Lower lobe of right lung (tissue), 2 donors: Measurements from ENCODE around the gene PCYT1A. TPM values are rescaled to one million over a fixed set of nuclear protein-coding genes. Genes with fewer than 3 reads are reported as not detected.
A peak's percentile ranks its signal among the peaks of the same experiment; 100 is the strongest.

ENCODE experiments used
- ATAC-seq, 2 donors: fragments of 200-7000 bp; cut with Tn5 transposase; one replicate each; pipeline ENCODE4 v1.9.1; 2020 to 2022; ENCODE audit warnings: mild to moderate bottlenecking in 2 of 2, moderate library complexity in 2 of 2
- DNase-seq: peaks from one replicate; pipeline ENCODE4 v3.0.0-alpha.2; 2020
- H3K27ac ChIP-seq: fragments of 200-600 bp; one replicate; pipeline ENCODE4 v1.8.0; 2022
- H3K27me3 ChIP-seq: fragments of 200-600 bp; one replicate; pipeline ENCODE4 v1.8.0; 2022; ENCODE audit warnings: low read depth
- H3K36me3 ChIP-seq: fragments of 200-600 bp; one replicate; pipeline ENCODE4 v1.8.0; 2022; ENCODE audit warnings: mild to moderate bottlenecking
- H3K4me1 ChIP-seq: fragments of 200-600 bp; one replicate; pipeline ENCODE4 v1.8.0; 2022
- H3K4me3 ChIP-seq: fragments of 200-600 bp; one replicate; pipeline ENCODE4 v1.8.0; 2022; ENCODE audit warnings: mild to moderate bottlenecking
- H3K9me3 ChIP-seq: fragments of 200-600 bp; one replicate; pipeline ENCODE4 v1.8.0; 2022
- intact Hi-C: fragments of 100-400 bp; cut with DNase I; formaldehyde crosslinking; loops from one replicate; pipeline ENCODE4 v1.11.0; 2022
- total RNA-seq: library from RNA; stranded (reverse); fragmentation: NEBNext Ultra II Directional; extraction: Animal tissue kit (Norgen Biotek cat#: 25700); gene quantifications from one replicate; pipeline ENCODE4 v1.2.1, GENCODE V29; 2021
- TF ChIP-seq, protein P1 (sequence below): fragments of 200-600 bp; IDR thresholded peaks from one replicate; pipeline ENCODE4 v1.8.0; 2022; ENCODE audit warnings: antibody characterized with exemption, mild to moderate bottlenecking
- donor health status: DM: no; HTN: yes; CAD: no; lungs with severe emphysema.

PCYT1A gene
- total RNA-seq, 1 donor from 2014 or later, result 56.1 TPM

DNA sequence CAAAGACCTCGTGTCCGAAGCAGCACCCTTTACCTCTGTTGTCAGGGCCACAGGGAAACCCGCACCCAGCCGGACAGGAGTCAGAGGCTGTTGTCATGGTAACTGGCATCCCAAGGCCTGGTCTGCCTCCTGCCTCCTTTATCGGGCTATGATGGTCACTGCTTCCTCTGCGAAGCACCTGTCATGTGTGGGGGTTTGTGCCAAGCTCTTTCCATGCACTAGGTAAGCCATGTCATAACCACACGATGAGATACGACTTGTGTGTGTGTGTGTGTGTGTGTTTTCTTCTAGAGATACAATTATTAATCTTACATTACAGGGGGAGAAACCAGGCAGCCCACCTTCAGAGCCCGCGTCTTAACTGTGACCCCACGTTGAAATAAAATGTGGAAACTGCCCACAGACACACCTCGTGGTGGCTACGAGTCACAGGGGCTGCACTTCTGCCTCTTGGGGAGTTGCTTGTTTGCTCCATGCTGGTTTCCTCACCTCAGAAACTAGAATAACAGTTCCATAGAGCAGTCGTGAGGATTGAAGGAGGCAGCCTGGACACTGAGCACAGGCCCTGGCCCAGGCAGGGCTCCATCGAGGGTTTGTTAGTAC lies 94.3 kb downstream of the PCYT1A start:
- TF ChIP-seq, protein P1, sequence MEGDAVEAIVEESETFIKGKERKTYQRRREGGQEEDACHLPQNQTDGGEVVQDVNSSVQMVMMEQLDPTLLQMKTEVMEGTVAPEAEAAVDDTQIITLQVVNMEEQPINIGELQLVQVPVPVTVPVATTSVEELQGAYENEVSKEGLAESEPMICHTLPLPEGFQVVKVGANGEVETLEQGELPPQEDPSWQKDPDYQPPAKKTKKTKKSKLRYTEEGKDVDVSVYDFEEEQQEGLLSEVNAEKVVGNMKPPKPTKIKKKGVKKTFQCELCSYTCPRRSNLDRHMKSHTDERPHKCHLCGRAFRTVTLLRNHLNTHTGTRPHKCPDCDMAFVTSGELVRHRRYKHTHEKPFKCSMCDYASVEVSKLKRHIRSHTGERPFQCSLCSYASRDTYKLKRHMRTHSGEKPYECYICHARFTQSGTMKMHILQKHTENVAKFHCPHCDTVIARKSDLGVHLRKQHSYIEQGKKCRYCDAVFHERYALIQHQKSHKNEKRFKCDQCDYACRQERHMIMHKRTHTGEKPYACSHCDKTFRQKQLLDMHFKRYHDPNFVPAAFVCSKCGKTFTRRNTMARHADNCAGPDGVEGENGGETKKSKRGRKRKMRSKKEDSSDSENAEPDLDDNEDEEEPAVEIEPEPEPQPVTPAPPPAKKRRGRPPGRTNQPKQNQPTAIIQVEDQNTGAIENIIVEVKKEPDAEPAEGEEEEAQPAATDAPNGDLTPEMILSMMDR, result no peak
- no peaks in the 10 kb centered on the region for H3K9me3 ChIP-seq
- ATAC-seq, result peak; percentile 1 to 15
- DNase-seq, result no peak
- H3K27ac ChIP-seq, result peak overlapping the region; percentile 83
- no peaks in the 10 kb centered on the region for H3K27me3 ChIP-seq
- peaks cover 27% of the 10 kb centered on the region for H3K4me1 ChIP-seq
- H3K4me3 ChIP-seq, result no peak overlapping the region
- H3K36me3 ChIP-seq, result no peaks in the 10 kb centered on the region
- intact Hi-C loops, result no loop called here

DNA sequence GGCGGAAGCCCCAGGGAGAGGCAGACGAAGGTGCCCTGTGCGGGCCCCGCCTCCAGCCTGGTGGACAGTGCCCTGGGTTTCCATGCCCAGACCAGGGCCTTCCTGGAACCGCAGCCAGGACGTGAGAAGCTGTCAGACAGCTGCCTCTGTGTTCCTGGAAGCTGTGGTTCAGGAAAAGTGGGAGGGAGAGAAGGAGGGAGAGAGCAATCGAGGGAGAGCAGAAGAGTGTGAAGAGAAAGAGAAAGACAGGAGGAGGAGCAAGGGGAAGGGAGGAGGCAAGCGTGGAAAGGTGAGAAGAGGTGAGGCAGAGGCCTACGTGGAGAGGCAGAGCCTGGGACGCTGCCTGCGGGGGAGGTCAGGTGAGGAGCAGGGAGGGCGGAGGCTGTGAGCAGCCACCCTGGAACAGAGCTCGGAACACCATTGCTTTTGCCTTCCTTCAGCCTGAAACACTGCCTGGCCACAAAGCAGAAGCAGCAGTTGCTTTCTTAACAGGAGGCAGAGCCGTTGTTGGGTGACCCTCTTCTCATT lies 94.9 kb downstream of the PCYT1A start:
- no peak for DNase-seq
- H3K4me1 ChIP-seq, result peaks cover 27% of the 10 kb centered on the region
- H3K36me3 ChIP-seq, result no peaks in the 10 kb centered on the region
- ATAC-seq, result peak; percentile 16 to 31
- intact Hi-C loops, result no loop called here
- peak overlapping the region; percentile 83 for H3K27ac ChIP-seq
- H3K4me3 ChIP-seq, result no peak overlapping the region
- no peaks in the 10 kb centered on the region for H3K27me3 ChIP-seq
- TF ChIP-seq, protein P1, result no peak
- no peaks in the 10 kb centered on the region for H3K9me3 ChIP-seq

DNA sequence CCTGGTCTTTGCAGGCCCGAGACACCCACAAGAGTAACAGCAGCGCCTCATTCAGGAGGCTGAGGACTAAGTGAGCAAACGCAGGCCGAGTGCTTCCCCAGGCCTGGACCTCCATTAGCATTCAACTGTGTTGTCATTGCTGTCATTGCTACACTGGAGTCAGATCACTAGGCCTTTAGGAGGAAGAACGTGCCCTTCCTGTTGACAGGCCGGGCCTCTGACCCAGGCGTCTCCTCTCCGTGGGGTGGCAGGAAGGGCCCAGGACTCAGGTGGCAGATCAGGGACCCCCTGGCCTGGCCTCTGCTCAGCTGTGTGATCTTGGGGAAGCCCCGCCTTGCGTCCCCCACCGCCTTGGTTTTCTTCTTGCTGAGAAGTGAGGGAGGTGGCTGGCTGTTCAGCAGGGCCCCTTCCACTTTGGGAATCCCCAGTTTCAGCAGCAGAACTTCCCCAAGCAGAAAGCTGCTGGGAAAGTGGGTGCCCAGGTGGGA lies 95.4 kb downstream of the PCYT1A start:
- peak; percentile 34 to 58 for ATAC-seq

DNA sequence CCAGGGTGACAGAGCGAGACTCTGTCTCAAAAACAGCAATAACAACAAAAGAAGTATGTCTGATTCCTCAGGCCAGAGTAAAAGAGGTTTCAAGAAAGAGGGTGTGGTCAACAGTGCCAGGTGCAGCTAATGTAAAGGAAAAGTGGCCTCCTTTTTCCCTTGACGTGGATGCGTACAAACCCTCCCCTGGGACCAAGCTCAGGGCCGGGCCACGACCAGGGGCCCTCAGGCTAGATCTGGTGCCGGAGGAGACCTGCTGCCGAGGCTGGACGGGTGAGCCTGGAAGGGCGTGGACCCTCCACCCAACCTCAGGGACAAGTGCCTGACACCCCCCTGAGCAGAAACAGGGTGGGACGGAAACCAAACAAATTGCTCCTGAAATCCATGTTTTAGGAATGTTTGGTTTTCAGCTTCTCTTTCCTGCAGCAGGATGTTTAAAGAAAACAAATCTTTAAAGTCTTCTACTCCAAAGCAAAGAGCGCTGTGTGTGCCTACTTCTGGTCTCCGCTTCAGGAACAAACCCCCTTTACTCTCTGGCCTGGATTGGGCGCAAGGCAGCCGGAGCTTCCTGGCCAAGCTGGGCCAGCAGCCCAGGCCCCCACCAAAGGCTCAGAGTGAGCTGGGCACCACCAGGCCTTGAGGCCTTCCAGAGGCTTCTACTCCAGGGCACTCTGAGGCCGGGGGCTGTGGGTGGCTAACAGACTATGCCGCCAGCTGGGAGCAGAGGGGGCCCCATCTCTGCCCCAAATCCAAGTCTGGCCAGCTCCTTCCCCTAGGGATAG lies 97.8 kb downstream of the PCYT1A start:
- ATAC-seq, result no peak
- intact Hi-C loops, result no loop called here

More for the DNA sequence above, 95.4 kb downstream of the PCYT1A start:
- H3K27ac ChIP-seq, result peak overlapping the region; percentile 83
- TF ChIP-seq, protein P1, result no peak
- no peaks in the 10 kb centered on the region for H3K27me3 ChIP-seq
- H3K4me3 ChIP-seq, result no peak overlapping the region
- peaks cover 27% of the 10 kb centered on the region for H3K4me1 ChIP-seq
- peak; percentile 68 for DNase-seq
- no peaks in the 10 kb centered on the region for H3K36me3 ChIP-seq
- intact Hi-C loops, result no loop called here
- H3K9me3 ChIP-seq, result no peaks in the 10 kb centered on the region

More for the DNA sequence above, 97.8 kb downstream of the PCYT1A start:
- H3K27ac ChIP-seq, result no peak overlapping the region
- peaks cover 25% of the 10 kb centered on the region for H3K4me1 ChIP-seq
- DNase-seq, result no peak
- H3K4me3 ChIP-seq, result no peak overlapping the region
- H3K9me3 ChIP-seq, result no peaks in the 10 kb centered on the region
- H3K27me3 ChIP-seq, result no peaks in the 10 kb centered on the region
- H3K36me3 ChIP-seq, result no peaks in the 10 kb centered on the region
- TF ChIP-seq, protein P1, result no peak
